ENCODE results near the gene ASCC1.

DNA sequence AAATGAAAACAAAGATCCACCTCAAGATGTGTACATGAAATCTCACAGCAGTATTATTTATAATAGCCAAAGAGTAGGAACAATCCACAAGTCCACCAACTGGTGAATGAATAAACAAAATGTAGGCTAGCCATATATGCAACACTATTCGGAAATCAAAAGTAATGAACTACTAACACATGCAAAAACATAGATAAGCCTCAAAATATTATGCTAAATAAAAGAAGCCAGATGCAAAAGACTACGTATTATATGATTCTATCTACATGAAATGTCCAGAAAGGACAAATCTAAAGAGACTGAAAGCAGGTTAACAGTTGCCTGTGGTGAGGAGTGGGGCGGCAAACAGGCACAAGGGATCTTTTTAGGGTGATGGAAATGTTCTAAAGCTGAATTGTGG lies 49.0 kb downstream of the ASCC1 start:
- TF ChIP-seq POLR2AphosphoS5 (IDR thresholded peaks at IDR 0.05) (no peak), POLR2A (IDR thresholded peaks at IDR 0.05) (no peak)
- TF ChIP-seq, protein P1, sequence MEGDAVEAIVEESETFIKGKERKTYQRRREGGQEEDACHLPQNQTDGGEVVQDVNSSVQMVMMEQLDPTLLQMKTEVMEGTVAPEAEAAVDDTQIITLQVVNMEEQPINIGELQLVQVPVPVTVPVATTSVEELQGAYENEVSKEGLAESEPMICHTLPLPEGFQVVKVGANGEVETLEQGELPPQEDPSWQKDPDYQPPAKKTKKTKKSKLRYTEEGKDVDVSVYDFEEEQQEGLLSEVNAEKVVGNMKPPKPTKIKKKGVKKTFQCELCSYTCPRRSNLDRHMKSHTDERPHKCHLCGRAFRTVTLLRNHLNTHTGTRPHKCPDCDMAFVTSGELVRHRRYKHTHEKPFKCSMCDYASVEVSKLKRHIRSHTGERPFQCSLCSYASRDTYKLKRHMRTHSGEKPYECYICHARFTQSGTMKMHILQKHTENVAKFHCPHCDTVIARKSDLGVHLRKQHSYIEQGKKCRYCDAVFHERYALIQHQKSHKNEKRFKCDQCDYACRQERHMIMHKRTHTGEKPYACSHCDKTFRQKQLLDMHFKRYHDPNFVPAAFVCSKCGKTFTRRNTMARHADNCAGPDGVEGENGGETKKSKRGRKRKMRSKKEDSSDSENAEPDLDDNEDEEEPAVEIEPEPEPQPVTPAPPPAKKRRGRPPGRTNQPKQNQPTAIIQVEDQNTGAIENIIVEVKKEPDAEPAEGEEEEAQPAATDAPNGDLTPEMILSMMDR (IDR thresholded peaks at IDR 0.05): no peak
